ENCODE data around the gene IGSF23.

The IGSF23 gene

GRCh38 chr19:44613295-44614178 is at the start of gene IGSF23:
IGSF23 (plus strand) TSS chr19:44613563; CDS start chr19:44613646, 83 bp downstream.
- DNase-seq (ENCODE audit: low spot score) = no peak

GRCh38 chr19:44566984-44567383 is 46.4 kb upstream of the IGSF23 start:
- no peak for DNase-seq (ENCODE audit: low spot score)

GRCh38 chr19:44567745-44568144 is 45.6 kb upstream of the IGSF23 start:
- no peak for DNase-seq (ENCODE audit: low spot score)

- DNase-seq (ENCODE audit: low spot score) = no peak
These were observed 42.8 kb upstream of the IGSF23 start for GRCh38 chr19:44570603-44570983.

- DNase-seq (ENCODE audit: low spot score) = peak; percentile 71
These were observed 42.2 kb upstream of the IGSF23 start for GRCh38 chr19:44570984-44571684.

- no peak for DNase-seq (ENCODE audit: low spot score)
These were observed 41.4 kb upstream of the IGSF23 start for GRCh38 chr19:44571830-44572580.

- DNase-seq (ENCODE audit: low spot score) = no peak
These were observed 40.8 kb upstream of the IGSF23 start for GRCh38 chr19:44572581-44572900.

GRCh38 chr19:44573183-44573582 is 40.2 kb upstream of the IGSF23 start:
- no peak for DNase-seq (ENCODE audit: low spot score)

GRCh38 chr19:44573627-44574026 is 39.7 kb upstream of the IGSF23 start:
- no peak for DNase-seq (ENCODE audit: low spot score)

GRCh38 chr19:44574186-44574950 is 39.0 kb upstream of the IGSF23 start:
- DNase-seq (ENCODE audit: low spot score) = no peak

- peak; percentile 26 for DNase-seq (ENCODE audit: low spot score)
These were observed 38.2 kb upstream of the IGSF23 start for GRCh38 chr19:44575116-44575700.

GRCh38 chr19:44576843-44577565 is 36.4 kb upstream of the IGSF23 start:
- DNase-seq (ENCODE audit: low spot score) = no peak

GRCh38 chr19:44577566-44577874 is 35.8 kb upstream of the IGSF23 start:
- DNase-seq (ENCODE audit: low spot score) = no peak

- DNase-seq (ENCODE audit: low spot score) = no peak
These were observed 33.5 kb upstream of the IGSF23 start for GRCh38 chr19:44579663-44580365.

- DNase-seq (ENCODE audit: low spot score) = no peak
These were observed 32.9 kb upstream of the IGSF23 start for GRCh38 chr19:44580366-44580895.

- DNase-seq (ENCODE audit: low spot score) = no peak
These were observed 32.1 kb upstream of the IGSF23 start for GRCh38 chr19:44581288-44581687.

- peak; percentile 69 for DNase-seq (ENCODE audit: low spot score)
These were observed 30.6 kb upstream of the IGSF23 start for GRCh38 chr19:44582581-44583265.

GRCh38 chr19:44585371-44586133 is 27.8 kb upstream of the IGSF23 start:
- DNase-seq (ENCODE audit: low spot score) = no peak
